Keratinocyte (primary cell): ENCODE results near the gene MAVS. TPM values are rescaled to one million over a fixed set of nuclear protein-coding genes. Genes with fewer than 3 reads are reported as not detected.

ENCODE experiments used
- DNase-seq: peaks from one replicate; pipeline ENCODE4 v3.0.0-alpha.2; 2011; ENCODE audit warnings: low read depth, missing footprints, low spot score
- FAIRE-seq: peaks from 2 replicates; lab custom pipeline; 2011; peaks lifted over from hg19 to GRCh38; lab: Jason Lieb, UNC
- H2AFZ ChIP-seq: 2 replicates; pipeline ENCODE4 v1.6.0; 2012; ENCODE audit warnings: low read length, control low read depth, inconsistent platforms; ENCODE audit not compliant: control insufficient read depth
- H3K27ac ChIP-seq: 2 replicates; pipeline ENCODE4 v1.5.1; 2011; ENCODE audit warnings: low read length; ENCODE audit not compliant: control insufficient read depth, insufficient read depth
- H3K27me3 ChIP-seq: 3 replicates; pipeline ENCODE4 v1.6.0; 2011; ENCODE audit warnings: low read length; ENCODE audit not compliant: control insufficient read depth, insufficient read depth; ENCODE audit errors: extremely low read depth
- H3K36me3 ChIP-seq, 2 experiments: 2 replicates in 1 of 2; 3 replicates in 1 of 2; pipeline ENCODE4 v1.5.1; 2011; ENCODE audit warnings: low read length in 2 of 2, mild to moderate bottlenecking in 1 of 2; ENCODE audit not compliant: control insufficient read depth in 2 of 2, insufficient read depth in 2 of 2; ENCODE audit errors: extremely low read depth in 1 of 2
- H3K4me1 ChIP-seq: 3 replicates; pipeline ENCODE4 v1.5.1; 2011; ENCODE audit warnings: low read length; ENCODE audit not compliant: control insufficient read depth, insufficient read depth; ENCODE audit errors: extremely low read depth
- H3K4me2 ChIP-seq: 3 replicates; pipeline ENCODE4 v1.6.0; 2011; ENCODE audit warnings: low read depth, low read length; ENCODE audit not compliant: control insufficient read depth, insufficient read depth; ENCODE audit errors: extremely low read depth
- H3K4me3 ChIP-seq, 3 experiments: fragments of 200-600 bp in 1 of 3; sonication (generic) in 1 of 3; 2 replicates in 2 of 3; 3 replicates in 1 of 3; pipeline ENCODE4 v1.5.1; 2011 to 2016; ENCODE audit warnings: low read length in 3 of 3, mild to moderate bottlenecking in 3 of 3, control low read depth in 2 of 3, inconsistent platforms in 1 of 3, low read depth in 1 of 3, mixed read lengths in 1 of 3, mixed run types in 1 of 3, moderate library complexity in 1 of 3; ENCODE audit not compliant: control insufficient read depth in 2 of 3, insufficient read depth in 2 of 3; ENCODE audit errors: extremely low read depth in 1 of 3
- H3K79me2 ChIP-seq: 2 replicates; pipeline ENCODE4 v1.6.0; 2012; ENCODE audit warnings: low read length; ENCODE audit not compliant: control insufficient read depth, insufficient read depth
- H3K9ac ChIP-seq: 3 replicates; pipeline ENCODE4 v1.6.0; 2011; ENCODE audit warnings: low read length; ENCODE audit not compliant: control insufficient read depth, insufficient read depth; ENCODE audit errors: extremely low read depth
- H3K9me1 ChIP-seq: 3 replicates; pipeline ENCODE4 v1.6.0; 2011; ENCODE audit warnings: low read length; ENCODE audit not compliant: control insufficient read depth, insufficient read depth; ENCODE audit errors: extremely low read depth
- H3K9me3 ChIP-seq: 2 replicates; pipeline ENCODE4 v1.5.1; 2012; ENCODE audit warnings: low read depth, low read length; ENCODE audit not compliant: control insufficient read depth
- H4K20me1 ChIP-seq: 3 replicates; pipeline ENCODE4 v1.6.0; 2011; ENCODE audit warnings: low read length; ENCODE audit not compliant: control insufficient read depth, insufficient read depth; ENCODE audit errors: extremely low read depth
- CTCF ChIP-seq, 3 experiments: IDR thresholded peaks in 1 of 3; conservative IDR thresholded peaks in 1 of 3; optimal IDR thresholded peaks in 1 of 3; 2 replicates in 2 of 3; 3 replicates in 1 of 3; pipeline versions ENCODE3 to v1.5.1; 2011; ENCODE audit warnings: low read length in 3 of 3, mild to moderate bottlenecking in 3 of 3, moderate library complexity in 2 of 3, control low read depth in 1 of 3, inconsistent platforms in 1 of 3; ENCODE audit not compliant: insufficient read depth in 2 of 3; ENCODE audit errors: extremely low read depth in 1 of 3
- EZH2 ChIP-seq: IDR thresholded peaks from one replicate; pipeline ENCODE4 v1.6.1; 2012; ENCODE audit warnings: inconsistent platforms, mild to moderate bottlenecking, low read length, moderate library complexity
- dilution Hi-C: fragments of 300-500 bp; cut with MboI; formaldehyde crosslinking; loops from one replicate; pipeline ENCODE4 v1.7.0; 2020; ENCODE audit warnings: low sequenced_read_pairs; ENCODE audit not compliant: extremely low pct_ligation_motif_present
- polyA plus RNA-seq, 5 experiments: library from polyadenylated mRNA; depleted of rRNA in 3 of 5; stranded (reverse) in 3 of 5; stranded (forward) in 1 of 5; unstranded in 1 of 5; fragments of >200 nt; gene quantifications; 1 replicate in 1 of 5; 2 replicates in 3 of 5; 3 replicates in 1 of 5; pipeline versions ENCODE4 v1.2.1 to v1.2.3, GENCODE V29; 2011 to 2012; ENCODE audit warnings: missing spikeins in 2 of 5, low read depth in 1 of 5, low replicate concordance in 1 of 5

Gene MAVS
- polyA plus RNA-seq, 1 donor (not counting 4 experiments of a cell fraction or from before 2014, with no cell fraction given), result 15.1 TPM

GRCh38 chr20:3812259-3812681 is 34.4 kb upstream of the MAVS start:
- Histone ChIP-seq H3K4me2 (no peak overlapping the region), H3K79me2 (no peaks in the 10 kb centered on the region), H3K27ac (peak overlapping the region; percentile 97), H3K4me3 (no peak overlapping the region), H3K4me1 (peaks cover 38% of the 10 kb centered on the region), H4K20me1 (no peaks in the 10 kb centered on the region), H3K9me1 (no peaks in the 10 kb centered on the region), H3K27me3 (no peaks in the 10 kb centered on the region), H3K9ac (peak overlapping the region; percentile 59), H3K36me3 (no peaks in the 10 kb centered on the region), H3K9me3 (no peaks in the 10 kb centered on the region), H2AFZ (peak overlapping the region; percentile 40)
- no peak for DNase-seq
- dilution Hi-C loops, result no loop called here
- no peak for FAIRE-seq
- no peak for TF ChIP-seq CTCF (optimal IDR thresholded peaks at IDR 0.05 in 1 of 3, IDR thresholded peaks at IDR 0.05 in 1 of 3, conservative IDR thresholded peaks at IDR 0.05 in 1 of 3; ENCODE audit: extremely low read depth in 1 of 3, insufficient read depth in 2 of 3, low read length in 3 of 3)
- no peak for TF ChIP-seq EZH2

- no peaks in the 10 kb centered on the region for H3K36me3 ChIP-seq
- no peaks in the 10 kb centered on the region for H3K27me3 ChIP-seq
- H3K9ac ChIP-seq, result peak overlapping the region; percentile 15
- FAIRE-seq (no peak), DNase-seq (no peak)
- H3K4me1 ChIP-seq, result peaks cover 31% of the 10 kb centered on the region
- H3K79me2 ChIP-seq, result no peaks in the 10 kb centered on the region
- H3K9me3 ChIP-seq, result no peaks in the 10 kb centered on the region
- H3K9me1 ChIP-seq, result no peaks in the 10 kb centered on the region
- no peaks in the 10 kb centered on the region for H4K20me1 ChIP-seq
- no peak overlapping the region for H3K4me2 ChIP-seq
- no peak overlapping the region for H3K4me3 ChIP-seq
- peak overlapping the region; percentile 13 for H2AFZ ChIP-seq
- dilution Hi-C loops, result no loop called here
- H3K27ac ChIP-seq, result peak overlapping the region; percentile 43
- no peak for TF ChIP-seq EZH2
- TF ChIP-seq CTCF (optimal IDR thresholded peaks at IDR 0.05 in 1 of 3, IDR thresholded peaks at IDR 0.05 in 1 of 3, conservative IDR thresholded peaks at IDR 0.05 in 1 of 3; ENCODE audit: extremely low read depth in 1 of 3, insufficient read depth in 2 of 3, low read length in 3 of 3), result no peak
Observed at GRCh38 chr20:3812975-3813847, 33.4 kb upstream of the MAVS start.
